ENCODE measurements around the gene GMDS.

Gene GMDS

GRCh38 chr6:1657116-1657770 lies 588.2 kb downstream of the GMDS start:
- H3K4me3 ChIP-seq (ENCODE audit: low read depth, low read length), result no peak overlapping the region
- TF ChIP-seq CTCF (IDR thresholded peaks at IDR 0.05; ENCODE audit: insufficient read depth, low read depth, low read length, missing control alignments), result no peak
- DNase-seq (ENCODE audit: low read depth), result no peak

GRCh38 chr6:1654054-1654453 lies 591.4 kb downstream of the GMDS start:
- H3K4me3 ChIP-seq (ENCODE audit: low read depth, low read length), result no peak overlapping the region
- no peak for DNase-seq (ENCODE audit: low read depth)
- TF ChIP-seq CTCF (IDR thresholded peaks at IDR 0.05; ENCODE audit: insufficient read depth, low read depth, low read length, missing control alignments), result no peak

- H3K4me3 ChIP-seq (ENCODE audit: low read depth, low read length), result no peak overlapping the region
- DNase-seq (ENCODE audit: low read depth), result no peak
- no peak for TF ChIP-seq CTCF (IDR thresholded peaks at IDR 0.05; ENCODE audit: insufficient read depth, low read depth, low read length, missing control alignments)
These were observed 592.6 kb downstream of the GMDS start for GRCh38 chr6:1652842-1653241.

- no peak for TF ChIP-seq CTCF (IDR thresholded peaks at IDR 0.05; ENCODE audit: insufficient read depth, low read depth, low read length, missing control alignments)
- DNase-seq (ENCODE audit: low read depth), result no peak
These were observed 594.0 kb downstream of the GMDS start for GRCh38 chr6:1651362-1651761.

GRCh38 chr6:1645466-1646185 lies 599.8 kb downstream of the GMDS start:
- H3K4me3 ChIP-seq (ENCODE audit: low read depth, low read length), result no peak overlapping the region
- TF ChIP-seq CTCF (IDR thresholded peaks at IDR 0.05; ENCODE audit: insufficient read depth, low read depth, low read length, missing control alignments), result no peak
- DNase-seq (ENCODE audit: low read depth), result no peak

More at GRCh38 chr6:1651362-1651761, 594.0 kb downstream of the GMDS start:
- H3K4me3 ChIP-seq (ENCODE audit: low read depth, low read length), result no peak overlapping the region

GRCh38 chr6:1644516-1645060 lies 600.8 kb downstream of the GMDS start:
- H3K4me3 ChIP-seq (ENCODE audit: low read depth, low read length), result no peak overlapping the region
- no peak for DNase-seq (ENCODE audit: low read depth)
- no peak for TF ChIP-seq CTCF (IDR thresholded peaks at IDR 0.05; ENCODE audit: insufficient read depth, low read depth, low read length, missing control alignments)
